HUDEP-2 (cell line): ENCODE results near the gene USF3.
A peak's percentile ranks its signal among the peaks of the same experiment; 100 is the strongest.

Source experiments
- DNase-seq, 76 experiments: peaks; one replicate each; lab custom pipeline; 2025; ENCODE audit not compliant: unreplicated experiment in 76 of 76; lab: John Stamatoyannopoulos, UW

USF3 gene

GRCh38 chr3:113695786-113696645 lies at the start of gene USF3:
Gene USF3 (minus strand): TSS chr3:113696642. CDS start chr3:113674878, 21,764 bp downstream.
- DNase-seq, result peak in 68 of 76 experiments; percentile 3 to 81 (median 50)

- DNase-seq, result peak in 75 of 76 experiments; percentile 43 to 95 (median 85)
These were observed 49.5 kb upstream of the USF3 start, which contains the start of gene NAA50 for GRCh38 chr3:113745756-113746547. Gene NAA50 (minus strand): TSS chr3:113746249. CDS start chr3:113745949, 300 bp downstream.

GRCh38 chr3:113744941-113745755 lies 48.7 kb upstream of the USF3 start:
- peak in 73 of 76 experiments; percentile 5 to 88 (median 62) for DNase-seq

GRCh38 chr3:113743006-113743630 lies 46.7 kb upstream of the USF3 start:
- no peak for DNase-seq

GRCh38 chr3:113741620-113742019 lies 45.2 kb upstream of the USF3 start:
- no peak for DNase-seq

GRCh38 chr3:113741086-113741485 lies 44.6 kb upstream of the USF3 start:
- no peak for DNase-seq

- DNase-seq, result peak in 30 of 76 experiments; percentile 7 to 62 (median 31)
These were observed 40.2 kb upstream of the USF3 start for GRCh38 chr3:113736548-113737089.

GRCh38 chr3:113731694-113732093 lies 35.3 kb upstream of the USF3 start:
- no peak for DNase-seq

- DNase-seq, result no peak
These were observed 34.1 kb upstream of the USF3 start for GRCh38 chr3:113730550-113730949.

GRCh38 chr3:113728661-113729060 lies 32.2 kb upstream of the USF3 start:
- no peak for DNase-seq

GRCh38 chr3:113721636-113722035 lies 25.2 kb upstream of the USF3 start:
- no peak for DNase-seq

- no peak for DNase-seq
These were observed 23.3 kb upstream of the USF3 start for GRCh38 chr3:113719758-113720157.

- no peak for DNase-seq
These were observed 22.9 kb upstream of the USF3 start for GRCh38 chr3:113719294-113719693.

GRCh38 chr3:113717818-113718217 lies 21.4 kb upstream of the USF3 start:
- no peak for DNase-seq

- DNase-seq, result no peak
These were observed 20.9 kb upstream of the USF3 start for GRCh38 chr3:113717308-113717707.

GRCh38 chr3:113714702-113715101 lies 18.3 kb upstream of the USF3 start:
- no peak for DNase-seq

- DNase-seq, result no peak
These were observed 15.7 kb upstream of the USF3 start for GRCh38 chr3:113712129-113712528.

- no peak for DNase-seq
These were observed 11.4 kb upstream of the USF3 start for GRCh38 chr3:113707835-113708234.

- DNase-seq, result peak in 31 of 76 experiments; percentile 2 to 52 (median 19)
These were observed 2.5 kb upstream of the USF3 start for GRCh38 chr3:113698956-113699355.

- DNase-seq, result no peak
These were observed 1.8 kb upstream of the USF3 start for GRCh38 chr3:113698213-113698742.
